Mesendoderm (in vitro differentiated cells): ENCODE measurements around the gene KMT5C.
A peak's percentile ranks its signal among the peaks of the same experiment; 100 is the strongest.

Experiments used
- DNase-seq: peaks from one replicate; pipeline ENCODE4 v3.0.0; 2013
- H2AK5ac ChIP-seq: 2 replicates; pipeline ENCODE4 v1.6.1; 2013; ENCODE audit warnings: low read length, inconsistent platforms
- H2BK120ac ChIP-seq: 2 replicates; pipeline ENCODE4 v1.6.1; 2013; ENCODE audit warnings: low read depth, mild to moderate bottlenecking, low read length, moderate library complexity, mixed read lengths
- H2BK15ac ChIP-seq: replicated peaks from 2 replicates; pipeline ENCODE4 v1.6.1; 2013; ENCODE audit warnings: low read depth, mild to moderate bottlenecking, moderate library complexity
- H2BK5ac ChIP-seq: 2 replicates; pipeline ENCODE4 v1.6.1; 2013; ENCODE audit warnings: low read length, inconsistent platforms
- H3K18ac ChIP-seq: 2 replicates; pipeline ENCODE4 v1.6.1; 2013; ENCODE audit warnings: mild to moderate bottlenecking, low read length, mixed read lengths
- H3K23ac ChIP-seq: one replicate; pipeline ENCODE4 v1.6.1; 2013; ENCODE audit warnings: low read length
- H3K27ac ChIP-seq: 2 replicates; pipeline ENCODE4 v1.5.1; 2013; ENCODE audit warnings: low read depth, mild to moderate bottlenecking, inconsistent platforms, low read length, moderate library complexity
- H3K27me3 ChIP-seq: 2 replicates; pipeline ENCODE4 v1.6.1; 2013; ENCODE audit warnings: low read length, control low read depth, mild to moderate bottlenecking, inconsistent platforms; ENCODE audit not compliant: insufficient read depth, poor library complexity
- H3K36me3 ChIP-seq: 2 replicates; pipeline ENCODE4 v1.6.1; 2013; ENCODE audit warnings: low read length, inconsistent platforms; ENCODE audit not compliant: control insufficient read depth, insufficient read depth
- H3K4ac ChIP-seq: one replicate; pipeline ENCODE4 v1.6.1; 2013; ENCODE audit warnings: low read depth, mild to moderate bottlenecking, low read length, moderate library complexity
- H3K4me1 ChIP-seq: 2 replicates; pipeline ENCODE4 v1.6.1; 2013; ENCODE audit warnings: low read depth, low read length, inconsistent platforms; ENCODE audit not compliant: control insufficient read depth
- H3K4me2 ChIP-seq: 2 replicates; pipeline ENCODE4 v1.6.1; 2013; ENCODE audit warnings: low read length
- H3K4me3 ChIP-seq: 2 replicates; pipeline ENCODE4 v1.5.1; 2013; ENCODE audit warnings: mild to moderate bottlenecking, low read length
- H3K56ac ChIP-seq: one replicate; pipeline ENCODE4 v1.6.1; 2013; ENCODE audit warnings: low read length
- H3K79me1 ChIP-seq: 2 replicates; pipeline ENCODE4 v1.6.1; 2013; ENCODE audit warnings: low read length, inconsistent platforms
- H3K79me2 ChIP-seq: 2 replicates; pipeline ENCODE4 v1.6.1; 2013; ENCODE audit warnings: mild to moderate bottlenecking, low read length; ENCODE audit not compliant: control insufficient read depth, insufficient read depth
- H3K9ac ChIP-seq: 2 replicates; pipeline ENCODE4 v1.6.1; 2013; ENCODE audit warnings: low read length, inconsistent platforms
- H4K5ac ChIP-seq: one replicate; pipeline ENCODE4 v1.6.1; 2013; ENCODE audit warnings: low read length
- H4K8ac ChIP-seq: one replicate; pipeline ENCODE4 v1.6.1; 2013; ENCODE audit warnings: low read depth, mild to moderate bottlenecking, control low read depth, low read length, moderate library complexity
- WGBS: extraction: QIAGEN DNeasy Blood & Tissue Kit; methylation state at CpG from one replicate; pipeline ENCODE4 v1.1.7; 2013; ENCODE audit warnings: low lambda C conversion rate, missing lambda C conversion rate; ENCODE audit not compliant: insufficient coverage; ENCODE audit errors: extremely low coverage; 5-methylcytosine and 5-hydroxymethylcytosine counted together

Gene KMT5C

DNA sequence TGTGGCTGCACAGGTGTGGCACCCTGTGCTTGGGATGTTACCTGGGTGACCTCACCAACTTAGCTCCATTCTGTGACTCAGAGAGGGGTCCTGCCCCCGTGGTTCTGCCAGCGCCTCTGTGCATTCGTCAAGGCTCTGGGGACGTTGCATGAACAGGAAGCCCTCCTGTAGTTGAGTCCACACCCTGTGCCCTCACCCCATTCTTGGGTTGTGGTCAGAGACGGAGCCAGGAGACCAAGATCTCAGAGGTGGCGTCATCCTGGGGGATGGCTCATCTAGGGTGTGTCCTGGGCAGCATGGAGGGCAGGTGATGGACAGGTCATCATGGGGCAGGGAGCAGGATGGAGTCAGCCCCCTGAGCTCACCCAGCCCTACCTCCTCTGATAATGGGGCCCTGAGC, 12.4 kb downstream of the KMT5C start:
- no peak overlapping the region for H2BK15ac ChIP-seq
- WGBS: no CpG with 5 or more reads among the region's 6 CpGs
- H3K36me3 ChIP-seq: no peaks in the 10 kb centered on the region
- H4K5ac ChIP-seq: no peak overlapping the region
- no peak overlapping the region for H3K18ac ChIP-seq
- no peak overlapping the region for H3K27ac ChIP-seq
- H2AK5ac ChIP-seq: no peak overlapping the region
- H3K27me3 ChIP-seq: peaks cover 16% of the 10 kb centered on the region
- H3K79me2 ChIP-seq: no peaks in the 10 kb centered on the region
- no peak overlapping the region for H3K4ac ChIP-seq
- H3K56ac ChIP-seq: no peak overlapping the region
- no peak overlapping the region for H2BK120ac ChIP-seq
- no peak overlapping the region for H3K4me3 ChIP-seq
- peaks cover 12% of the 10 kb centered on the region for H3K4me1 ChIP-seq
- no peak overlapping the region for H3K9ac ChIP-seq
- H3K79me1 ChIP-seq: no peaks in the 10 kb centered on the region
- no peak overlapping the region for H3K23ac ChIP-seq
- DNase-seq: no peak
- H4K8ac ChIP-seq: no peak overlapping the region
- no peak overlapping the region for H3K4me2 ChIP-seq
- H2BK5ac ChIP-seq: no peak overlapping the region

DNA sequence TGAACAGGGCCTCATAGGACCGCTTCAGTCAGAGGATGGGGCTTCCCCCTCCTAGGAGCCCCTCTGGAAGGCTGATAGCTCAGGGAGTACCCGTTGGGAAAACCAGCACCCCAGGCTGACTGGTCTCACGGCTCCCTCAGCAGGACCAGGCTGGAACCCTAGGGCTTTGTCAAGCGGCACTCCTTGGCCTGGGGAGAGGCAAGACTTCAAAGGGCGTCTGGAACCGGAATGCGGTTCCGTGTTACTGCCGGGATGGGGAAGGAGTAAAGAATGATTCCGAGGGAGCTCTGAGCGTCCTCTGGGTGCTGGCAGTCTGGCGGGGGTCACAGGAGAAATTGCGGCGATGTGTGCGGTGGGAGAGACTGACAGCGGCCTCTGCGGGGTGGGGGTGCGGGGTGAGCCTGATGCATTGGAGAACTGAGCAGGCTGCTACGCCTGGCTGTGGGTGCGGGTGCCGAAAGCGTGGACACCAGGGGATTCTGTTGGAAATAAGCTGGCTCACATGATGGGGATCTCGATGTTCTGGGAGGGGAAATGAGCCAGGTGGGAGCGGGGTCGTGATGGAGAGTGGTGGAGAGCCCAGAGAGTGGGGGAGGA, 13.0 kb downstream of the KMT5C start:
- Histone ChIP-seq H3K18ac (no peak overlapping the region), H2BK120ac (no peak overlapping the region), H3K79me1 (no peaks in the 10 kb centered on the region), H3K36me3 (no peaks in the 10 kb centered on the region), H2BK15ac (no peak overlapping the region), H3K27ac (no peak overlapping the region), H3K4me2 (no peak overlapping the region), H3K4me3 (no peak overlapping the region), H3K23ac (peak overlapping the region; percentile 80), H3K56ac (no peak overlapping the region), H2AK5ac (no peak overlapping the region), H2BK5ac (no peak overlapping the region), H3K4ac (no peak overlapping the region), H3K4me1 (peaks cover 12% of the 10 kb centered on the region), H3K27me3 (peaks cover 16% of the 10 kb centered on the region), H3K9ac (no peak overlapping the region), H4K5ac (no peak overlapping the region), H3K79me2 (no peaks in the 10 kb centered on the region), H4K8ac (no peak overlapping the region)
- WGBS: no CpG with 5 or more reads among the region's 25 CpGs
- no peak for DNase-seq

DNA sequence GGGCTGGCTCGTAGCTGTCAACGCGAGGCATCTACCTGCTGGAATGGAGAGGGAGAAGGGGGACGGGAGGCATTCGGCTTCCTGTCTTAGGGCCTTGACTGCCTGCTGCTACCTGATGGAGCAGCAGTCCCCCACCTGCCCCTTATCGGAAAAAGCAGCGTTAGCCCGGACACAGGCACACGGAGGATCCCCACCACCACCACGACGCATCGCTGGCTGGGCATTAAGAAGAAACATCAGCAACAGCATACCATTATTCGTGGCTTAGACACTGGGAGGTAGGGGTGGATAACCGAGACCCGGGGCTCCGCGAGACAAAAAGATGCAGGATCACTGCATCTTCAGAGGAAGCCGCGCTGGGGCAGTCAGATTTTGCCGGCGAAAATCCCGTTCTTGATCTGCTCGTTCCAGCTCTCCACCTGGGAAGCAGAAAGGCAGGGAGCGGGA, 13.7 kb downstream of the KMT5C start:
- no peak for DNase-seq
- Histone ChIP-seq H3K79me2 (no peaks in the 10 kb centered on the region), H3K23ac (no peak overlapping the region), H3K18ac (no peak overlapping the region), H3K27ac (no peak overlapping the region), H2BK15ac (no peak overlapping the region), H4K8ac (no peak overlapping the region), H3K56ac (peak overlapping the region; percentile 69), H2BK120ac (no peak overlapping the region), H3K4me2 (peak overlapping the region; percentile 61), H2AK5ac (no peak overlapping the region), H3K36me3 (no peaks in the 10 kb centered on the region), H3K4ac (no peak overlapping the region), H3K9ac (peak overlapping the region; percentile 59), H2BK5ac (no peak overlapping the region), H3K27me3 (peaks cover 16% of the 10 kb centered on the region), H3K4me3 (no peak overlapping the region), H3K4me1 (peaks cover 8% of the 10 kb centered on the region), H4K5ac (no peak overlapping the region), H3K79me1 (no peaks in the 10 kb centered on the region)
- no CpG with 5 or more reads among the region's 24 CpGs for WGBS

DNA sequence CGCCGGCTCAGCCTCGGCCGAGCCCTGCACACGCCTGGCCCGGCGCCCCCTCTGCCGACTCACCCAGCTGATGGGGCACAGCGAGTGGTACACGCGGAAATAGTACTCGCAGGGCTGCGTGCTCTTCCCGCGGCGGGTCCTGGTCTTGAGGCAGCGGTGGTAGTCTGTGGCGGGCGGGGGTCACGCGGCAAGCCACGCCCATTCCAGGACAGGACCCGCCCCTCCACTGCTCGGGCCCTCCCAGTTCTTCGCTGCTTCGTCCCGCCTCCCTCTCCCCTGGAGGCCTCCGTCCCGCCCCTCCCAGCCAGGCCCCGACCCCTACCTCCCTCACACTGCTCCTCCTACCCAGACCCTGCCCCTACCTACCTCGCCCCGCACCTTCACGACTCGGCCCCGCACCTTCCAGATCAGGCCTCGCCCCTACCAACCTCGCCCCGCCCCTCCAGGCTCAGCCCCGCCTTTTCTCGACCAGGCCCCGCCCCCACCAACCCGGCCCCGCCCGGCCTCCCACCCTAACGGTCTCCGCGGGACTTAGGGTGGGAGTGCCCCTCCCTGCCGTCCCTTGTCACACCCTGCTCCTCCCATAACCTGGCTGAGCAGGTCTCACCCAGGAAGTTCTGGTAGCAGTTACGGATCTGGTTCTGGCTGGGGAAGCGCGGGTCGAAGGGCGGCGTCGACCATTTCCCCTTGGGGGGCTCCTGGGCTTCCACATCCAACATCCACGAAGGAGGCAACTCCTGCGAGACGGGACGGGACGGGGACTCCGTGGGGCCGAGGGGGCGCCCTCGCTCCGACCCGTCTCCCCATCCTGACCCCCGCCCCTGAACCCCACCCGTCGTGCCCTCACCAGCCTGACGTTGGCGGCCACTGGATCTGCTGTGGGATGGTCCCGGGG, 14.4 kb downstream of the KMT5C start:
- Histone ChIP-seq H3K4ac (no peak overlapping the region), H2BK15ac (no peak overlapping the region), H2BK120ac (no peak overlapping the region), H3K79me1 (no peaks in the 10 kb centered on the region), H3K27me3 (peaks cover 16% of the 10 kb centered on the region), H3K18ac (no peak overlapping the region), H3K56ac (peak overlapping the region; percentile 75), H4K5ac (no peak overlapping the region), H3K79me2 (no peaks in the 10 kb centered on the region), H3K4me2 (peak overlapping the region; percentile 61), H2BK5ac (no peak overlapping the region), H3K9ac (peak overlapping the region; percentile 59), H3K23ac (no peak overlapping the region), H3K36me3 (no peaks in the 10 kb centered on the region), H4K8ac (no peak overlapping the region), H3K27ac (no peak overlapping the region), H3K4me3 (no peak overlapping the region), H2AK5ac (no peak overlapping the region), H3K4me1 (peaks cover 3% of the 10 kb centered on the region)
- peak; percentile 75 for DNase-seq
- no CpG with 5 or more reads among the region's 72 CpGs for WGBS

DNA sequence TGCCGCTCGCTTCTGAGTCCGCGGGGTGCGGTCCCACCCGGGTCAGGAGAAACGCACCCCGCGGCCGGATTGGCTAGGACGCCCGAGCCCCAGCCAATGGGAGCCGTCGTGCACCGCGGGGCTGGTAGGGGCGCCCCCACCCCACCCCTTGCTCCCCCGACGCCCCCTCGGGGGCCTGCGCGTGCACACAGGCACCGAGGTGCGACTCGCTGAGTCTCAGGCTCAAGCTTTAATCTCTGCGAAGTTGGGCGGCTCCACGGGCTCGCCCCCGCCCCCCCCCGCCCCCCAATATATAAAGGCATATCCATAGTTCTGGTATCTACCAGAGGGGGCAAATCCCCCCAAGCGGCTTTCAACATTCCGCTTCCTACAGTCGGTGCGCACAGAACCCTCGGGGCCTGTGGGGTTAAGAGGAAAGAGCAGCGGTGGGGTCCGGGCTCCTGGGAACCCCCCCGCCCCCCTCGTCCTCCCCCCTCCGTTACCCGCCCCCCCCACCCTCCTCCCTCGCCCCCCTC, 15.1 kb downstream of the KMT5C start, which contains the start of gene COX6B2:
Gene COX6B2 (minus strand): TSS at position 22 of the 515 bp plus-strand sequence. CDS start 198 bp downstream, outside the sequence.
- Histone ChIP-seq H4K8ac (no peak within 1 kb of the TSS), H2BK15ac (no peak within 1 kb of the TSS), H3K23ac (no peak within 1 kb of the TSS), H3K9ac (peak within 1 kb of the TSS; percentile 59), H3K27me3 (peaks cover 16% of the 10 kb centered on the region), H3K4ac (no peak within 1 kb of the TSS), H3K18ac (no peak within 1 kb of the TSS), H2BK120ac (no peak within 1 kb of the TSS), H3K79me2 (no peaks in the 10 kb centered on the region), H3K4me2 (peak within 1 kb of the TSS; percentile 61), H2AK5ac (no peak within 1 kb of the TSS), H4K5ac (no peak within 1 kb of the TSS), H3K4me3 (no peak within 1 kb of the TSS), H3K56ac (peak within 1 kb of the TSS; percentile 75), H3K79me1 (no peaks in the 10 kb centered on the region), H2BK5ac (no peak within 1 kb of the TSS), H3K36me3 (no peaks in the 10 kb centered on the region), H3K4me1 (peaks cover 3% of the 10 kb centered on the region), H3K27ac (no peak within 1 kb of the TSS)
- DNase-seq: no peak
- no CpG with 5 or more reads among the region's 43 CpGs for WGBS
